WTC11 (cell line): Measurements from ENCODE around the gene CYSTM1.

Experiments
- ETV6 ChIP-seq: sonication (generic); formaldehyde crosslinking; IDR thresholded peaks from 2 replicates; pipeline ENCODE4 v1.8.1; 2022; ENCODE audit warnings: mild to moderate bottlenecking, missing genetic modification reagents
- NR3C1 ChIP-seq: sonication (generic); formaldehyde crosslinking; conservative IDR thresholded peaks from 2 replicates; pipeline ENCODE4 v1.8.1; 2023; ENCODE audit warnings: low read depth, mild to moderate bottlenecking, missing genetic modification reagents
- SMAD3 ChIP-seq: sonication (generic); formaldehyde crosslinking; IDR thresholded peaks from 2 replicates; pipeline ENCODE4 v1.8.0; 2022; ENCODE audit warnings: missing genetic modification reagents, mild to moderate bottlenecking, borderline replicate concordance
- TF ChIP-seq, protein P1 (sequence below): fragments of 200-600 bp; IDR thresholded peaks from 2 replicates; pipeline ENCODE4 v1.8.0; 2022; ENCODE audit warnings: antibody characterized with exemption
- TF ChIP-seq, protein P2 (sequence below): sonication (generic); formaldehyde crosslinking; conservative IDR thresholded peaks from 2 replicates; pipeline ENCODE4 v1.8.1; 2022; ENCODE audit warnings: mild to moderate bottlenecking, missing genetic modification reagents
- TF ChIP-seq, protein P3 (sequence below): sonication (generic); formaldehyde crosslinking; IDR thresholded peaks from 2 replicates; pipeline ENCODE4 v1.8.0; 2022; ENCODE audit warnings: mild to moderate bottlenecking, missing genetic modification reagents
- TF ChIP-seq, protein P4 (sequence below): sonication (generic); formaldehyde crosslinking; IDR thresholded peaks from 2 replicates; pipeline ENCODE4 v1.8.1; 2023; ENCODE audit warnings: mild to moderate bottlenecking, missing genetic modification reagents, moderate library complexity

DNA sequence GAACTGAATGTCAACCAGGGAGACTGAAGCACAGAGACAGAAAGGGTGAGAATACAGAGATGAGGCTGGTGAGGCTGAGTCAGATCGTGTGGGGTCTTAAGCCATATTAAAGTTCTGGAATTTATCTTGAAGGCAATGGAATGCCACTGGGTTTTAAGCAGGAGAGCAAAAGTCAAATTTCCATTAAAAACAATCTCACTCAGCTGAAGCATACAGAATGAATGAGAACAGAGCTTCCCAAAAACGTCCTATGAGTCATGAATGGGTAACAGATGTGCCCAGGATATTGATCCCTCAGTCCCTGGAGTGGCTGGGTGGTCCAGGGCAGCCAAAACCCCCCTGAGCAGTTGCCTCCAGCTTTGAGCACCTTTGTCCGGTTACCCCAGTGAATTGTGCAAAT lies 83.0 kb downstream of the CYSTM1 start:
- TF ChIP-seq, protein P1, sequence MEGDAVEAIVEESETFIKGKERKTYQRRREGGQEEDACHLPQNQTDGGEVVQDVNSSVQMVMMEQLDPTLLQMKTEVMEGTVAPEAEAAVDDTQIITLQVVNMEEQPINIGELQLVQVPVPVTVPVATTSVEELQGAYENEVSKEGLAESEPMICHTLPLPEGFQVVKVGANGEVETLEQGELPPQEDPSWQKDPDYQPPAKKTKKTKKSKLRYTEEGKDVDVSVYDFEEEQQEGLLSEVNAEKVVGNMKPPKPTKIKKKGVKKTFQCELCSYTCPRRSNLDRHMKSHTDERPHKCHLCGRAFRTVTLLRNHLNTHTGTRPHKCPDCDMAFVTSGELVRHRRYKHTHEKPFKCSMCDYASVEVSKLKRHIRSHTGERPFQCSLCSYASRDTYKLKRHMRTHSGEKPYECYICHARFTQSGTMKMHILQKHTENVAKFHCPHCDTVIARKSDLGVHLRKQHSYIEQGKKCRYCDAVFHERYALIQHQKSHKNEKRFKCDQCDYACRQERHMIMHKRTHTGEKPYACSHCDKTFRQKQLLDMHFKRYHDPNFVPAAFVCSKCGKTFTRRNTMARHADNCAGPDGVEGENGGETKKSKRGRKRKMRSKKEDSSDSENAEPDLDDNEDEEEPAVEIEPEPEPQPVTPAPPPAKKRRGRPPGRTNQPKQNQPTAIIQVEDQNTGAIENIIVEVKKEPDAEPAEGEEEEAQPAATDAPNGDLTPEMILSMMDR: no peak
- TF ChIP-seq SMAD3 (CRISPR knock-in tag) (no peak), ETV6 (no peak), NR3C1 (CRISPR knock-in tag) (no peak)
- TF ChIP-seq, protein P2, sequence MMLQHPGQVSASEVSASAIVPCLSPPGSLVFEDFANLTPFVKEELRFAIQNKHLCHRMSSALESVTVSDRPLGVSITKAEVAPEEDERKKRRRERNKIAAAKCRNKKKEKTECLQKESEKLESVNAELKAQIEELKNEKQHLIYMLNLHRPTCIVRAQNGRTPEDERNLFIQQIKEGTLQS: no peak
- TF ChIP-seq, protein P3, sequence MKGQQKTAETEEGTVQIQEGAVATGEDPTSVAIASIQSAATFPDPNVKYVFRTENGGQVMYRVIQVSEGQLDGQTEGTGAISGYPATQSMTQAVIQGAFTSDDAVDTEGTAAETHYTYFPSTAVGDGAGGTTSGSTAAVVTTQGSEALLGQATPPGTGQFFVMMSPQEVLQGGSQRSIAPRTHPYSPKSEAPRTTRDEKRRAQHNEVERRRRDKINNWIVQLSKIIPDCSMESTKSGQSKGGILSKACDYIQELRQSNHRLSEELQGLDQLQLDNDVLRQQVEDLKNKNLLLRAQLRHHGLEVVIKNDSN (CRISPR knock-in tag): no peak
- TF ChIP-seq, protein P4, sequence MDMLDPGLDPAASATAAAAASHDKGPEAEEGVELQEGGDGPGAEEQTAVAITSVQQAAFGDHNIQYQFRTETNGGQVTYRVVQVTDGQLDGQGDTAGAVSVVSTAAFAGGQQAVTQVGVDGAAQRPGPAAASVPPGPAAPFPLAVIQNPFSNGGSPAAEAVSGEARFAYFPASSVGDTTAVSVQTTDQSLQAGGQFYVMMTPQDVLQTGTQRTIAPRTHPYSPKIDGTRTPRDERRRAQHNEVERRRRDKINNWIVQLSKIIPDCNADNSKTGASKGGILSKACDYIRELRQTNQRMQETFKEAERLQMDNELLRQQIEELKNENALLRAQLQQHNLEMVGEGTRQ (CRISPR knock-in tag): no peak
